ENCODE data around the gene CPNE2. TPM values are rescaled to one million over a fixed set of nuclear protein-coding genes. Genes with fewer than 3 reads are reported as not detected.
A peak's percentile ranks its signal among the peaks of the same experiment; 100 is the strongest.
"Not testable (repeated sequence)": the region's sequence is repeated elsewhere in the genome, so short reads cannot be mapped to it uniquely, and the experiment has no call there.

The CPNE2 gene
- polyA plus RNA-seq, 3 donors from 2014 or later = 2.4 to 10.8 (median 5.8) TPM

DNA sequence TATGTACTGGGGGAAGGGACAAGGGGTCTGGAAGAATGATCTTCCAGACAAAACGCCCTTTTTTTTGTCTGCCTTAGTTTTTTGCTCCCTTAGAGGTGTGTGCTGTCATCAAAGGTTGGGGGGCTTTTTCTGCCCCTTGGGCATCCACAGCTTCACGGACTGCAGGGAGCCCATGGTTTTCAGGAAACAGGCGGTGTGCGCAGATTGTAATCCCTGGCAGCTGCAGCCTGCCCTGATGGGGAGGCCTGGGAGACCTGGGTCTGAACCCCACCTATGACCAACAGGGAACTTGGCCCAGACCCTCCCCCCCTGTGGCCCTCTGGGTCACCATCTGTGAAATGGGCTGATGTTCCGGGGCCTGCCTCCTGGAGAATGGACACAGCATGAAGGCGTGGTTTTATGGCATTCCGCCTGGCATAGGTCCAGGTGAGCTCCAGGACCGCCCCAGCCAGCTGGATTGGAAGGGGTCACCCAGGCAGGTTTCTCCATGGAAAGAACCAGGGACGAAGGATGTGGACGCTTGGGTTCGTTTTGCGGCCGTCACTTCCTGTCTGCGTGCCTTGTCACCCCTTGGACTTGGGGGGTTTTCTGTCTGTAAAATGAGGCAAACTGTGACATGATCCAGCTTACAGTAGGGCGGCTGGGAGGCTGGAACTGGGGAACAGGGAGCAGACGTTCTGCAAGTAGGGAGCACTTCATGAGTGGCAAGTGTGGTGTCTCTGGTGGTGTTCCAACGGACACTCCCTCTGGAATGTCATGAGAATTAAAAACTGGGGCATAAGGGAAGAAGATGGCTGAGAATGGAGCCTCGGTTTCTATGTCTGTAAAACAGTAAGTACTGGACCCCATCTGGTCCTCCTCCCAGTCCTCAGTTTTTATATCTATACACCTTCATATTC is 1.5 kb downstream of the CPNE2 start:
- Mint-ChIP-seq H3K9me3 (no peaks in the 10 kb centered on the region), H3K27me3 (ENCODE audit: low read depth in 3 of 3) (peaks cover 10 to 31% (median 12%) of the 10 kb centered on the region in 3 donors), H3K27ac (no peak overlapping the region), H3K4me1 (peaks cover 9 to 15% of the 10 kb centered on the region in 2 donors), H3K36me3 (no peaks in the 10 kb centered on the region), H3K4me3 (peak overlapping the region; percentile 66 to 80 (median 72))
- no peak for DNase-seq

DNA sequence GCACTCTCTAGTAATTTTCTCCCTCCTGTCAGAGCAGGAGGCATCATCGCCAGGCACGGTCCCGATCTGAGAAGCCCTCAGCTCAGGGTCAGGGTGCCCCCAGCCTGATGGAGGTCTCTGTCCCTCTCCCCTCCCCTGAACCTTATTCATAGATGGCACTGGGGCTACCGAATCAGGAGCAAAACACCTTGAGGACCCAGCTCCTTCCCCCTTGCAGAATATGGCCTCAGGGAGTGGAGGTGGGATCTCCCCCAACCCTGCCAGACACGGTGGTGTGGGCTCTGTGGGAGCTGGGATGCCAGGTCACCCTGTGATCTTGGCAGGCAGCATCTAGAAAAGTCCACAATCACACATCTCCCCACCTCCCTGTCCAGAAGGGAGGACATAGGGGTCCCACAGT is 2.5 kb downstream of the CPNE2 start:
- no peaks in the 10 kb centered on the region for H3K36me3 Mint-ChIP-seq
- no peak overlapping the region for H3K27ac Mint-ChIP-seq
- H3K4me3 Mint-ChIP-seq = peak overlapping the region in 2 of 5 donors; percentile 18 to 61
- peaks cover 9 to 15% of the 10 kb centered on the region in 2 donors for H3K4me1 Mint-ChIP-seq
- no peaks in the 10 kb centered on the region for H3K9me3 Mint-ChIP-seq
- DNase-seq = no peak
- H3K27me3 Mint-ChIP-seq (ENCODE audit: low read depth in 3 of 3) = peaks cover 10 to 27% (median 12%) of the 10 kb centered on the region in 3 donors

DNA sequence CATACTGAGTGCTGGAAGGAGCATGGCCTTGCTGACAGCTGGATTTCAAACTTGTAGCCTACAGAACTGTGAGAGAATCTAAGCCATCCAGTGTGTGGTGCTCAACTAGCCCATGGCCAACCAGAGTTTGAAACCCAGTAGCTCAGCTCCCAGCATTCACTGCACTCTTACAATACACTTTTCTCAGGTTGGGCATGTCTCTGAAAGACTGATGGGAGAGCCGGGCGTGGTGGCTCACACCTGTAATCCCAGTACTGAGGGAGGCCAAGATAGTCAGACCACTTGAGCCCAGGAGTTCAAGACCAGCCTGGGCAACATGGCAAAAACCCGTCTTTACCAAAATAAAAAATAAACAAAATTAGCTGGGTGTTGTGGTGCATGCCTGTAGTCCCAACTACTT is 3.8 kb downstream of the CPNE2 start:
- H3K27me3 Mint-ChIP-seq (ENCODE audit: low read depth in 3 of 3) = peaks cover 8 to 20% (median 10%) of the 10 kb centered on the region in 3 donors
- no peaks in the 10 kb centered on the region for H3K9me3 Mint-ChIP-seq
- no peak overlapping the region for H3K27ac Mint-ChIP-seq
- H3K4me1 Mint-ChIP-seq = peaks cover 9 to 13% of the 10 kb centered on the region in 2 donors
- DNase-seq = no peak
- H3K36me3 Mint-ChIP-seq = no peaks in the 10 kb centered on the region
- no peak overlapping the region for H3K4me3 Mint-ChIP-seq

GRCh38 chr16:57096793-57097192 is 4.4 kb downstream of the CPNE2 start:
- peaks cover 5 to 6% of the 10 kb centered on the region in 2 donors for H3K4me1 Mint-ChIP-seq
- DNase-seq = no peak
- no peak overlapping the region for H3K4me3 Mint-ChIP-seq
- no peak overlapping the region for H3K27ac Mint-ChIP-seq
- no peaks in the 10 kb centered on the region for H3K9me3 Mint-ChIP-seq
- H3K36me3 Mint-ChIP-seq = no peaks in the 10 kb centered on the region
- peaks cover 5 to 15% (median 6%) of the 10 kb centered on the region in 3 donors for H3K27me3 Mint-ChIP-seq (ENCODE audit: low read depth in 3 of 3)

DNA sequence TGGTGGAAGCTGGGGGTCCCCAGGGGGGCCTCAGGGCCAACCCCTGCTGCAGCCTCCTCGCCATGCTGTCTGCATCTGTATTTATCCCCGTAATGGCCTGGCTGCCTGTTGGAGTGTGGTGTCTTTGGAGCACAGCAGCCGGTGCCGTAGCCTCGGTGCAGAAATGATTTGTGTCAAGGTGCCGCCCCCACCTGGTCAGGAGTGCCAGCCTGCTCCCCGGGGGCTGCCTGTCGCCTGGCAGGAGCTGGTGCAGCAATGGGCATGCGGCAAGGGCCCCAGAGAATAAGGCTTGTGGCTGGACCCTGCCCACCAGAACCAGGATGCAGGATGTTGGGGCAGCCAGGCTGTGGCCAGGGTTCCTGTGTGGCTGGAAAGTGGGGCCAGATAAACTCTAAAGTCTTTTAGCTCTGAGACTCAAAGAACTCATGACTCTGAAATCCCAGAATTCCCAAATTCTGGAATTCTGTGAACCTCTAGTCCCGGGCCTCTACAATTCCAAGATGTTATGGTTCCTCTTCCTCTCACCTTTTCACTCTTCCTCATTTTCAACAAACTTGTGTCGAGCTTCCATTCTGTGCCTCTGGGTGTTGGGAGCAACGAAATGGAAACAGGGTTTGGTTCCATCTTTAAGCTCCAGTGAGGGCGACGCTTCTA is 5.9 kb downstream of the CPNE2 start:
- peaks cover 5 to 12% (median 7%) of the 10 kb centered on the region in 3 donors for H3K27me3 Mint-ChIP-seq (ENCODE audit: low read depth in 3 of 3)
- H3K27ac Mint-ChIP-seq = no peak overlapping the region
- H3K9me3 Mint-ChIP-seq = no peaks in the 10 kb centered on the region
- H3K4me3 Mint-ChIP-seq = no peak overlapping the region
- H3K4me1 Mint-ChIP-seq = peaks cover 4% of the 10 kb centered on the region in 2 donors
- no peak for DNase-seq
- no peaks in the 10 kb centered on the region for H3K36me3 Mint-ChIP-seq

DNA sequence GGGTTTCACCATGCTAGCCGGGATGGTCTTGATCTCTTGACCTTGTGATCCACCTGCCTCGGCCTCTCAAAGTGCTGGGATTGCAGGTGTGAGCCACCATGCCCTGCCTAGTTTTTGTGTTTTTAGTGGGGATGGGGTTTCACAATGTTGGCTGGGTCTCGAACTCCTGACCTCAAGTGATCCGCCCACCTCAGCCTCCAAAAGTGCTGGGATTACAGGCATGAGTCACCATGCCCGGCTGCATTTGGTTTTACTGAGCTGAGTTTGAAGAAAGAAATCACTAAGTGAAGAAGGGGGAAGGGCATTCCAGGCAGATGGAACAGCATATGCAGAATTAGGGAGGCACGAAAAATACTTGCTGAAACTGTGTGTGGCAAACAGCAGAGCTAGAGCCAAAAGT is 7.6 kb downstream of the CPNE2 start:
- DNase-seq = not testable (repeated sequence)

DNA sequence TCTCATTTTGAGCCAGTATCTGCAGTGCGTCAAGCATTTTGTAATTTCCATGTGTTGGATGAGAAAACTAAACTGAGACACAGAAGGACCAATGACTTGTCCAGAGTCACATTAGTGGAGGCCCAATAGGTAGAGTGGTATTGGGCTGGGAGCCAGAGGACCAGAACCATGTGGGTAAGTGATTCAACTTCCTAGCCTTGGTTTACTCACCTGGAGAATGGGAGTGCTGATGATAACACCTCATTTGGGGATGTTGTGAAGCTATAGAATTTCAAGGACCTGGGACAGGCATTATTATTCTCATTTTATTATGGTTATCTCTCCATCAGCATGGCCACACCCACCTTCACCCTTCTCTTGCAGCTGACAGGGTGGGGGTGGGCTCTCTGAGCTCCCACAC is 8.1 kb downstream of the CPNE2 start:
- DNase-seq = no peak
- H3K4me3 Mint-ChIP-seq = no peak overlapping the region
- H3K27ac Mint-ChIP-seq = no peak overlapping the region
- H3K9me3 Mint-ChIP-seq = no peaks in the 10 kb centered on the region
- peaks cover 9 to 10% of the 10 kb centered on the region in 2 donors for H3K4me1 Mint-ChIP-seq
- peaks cover 2 to 5% (median 3%) of the 10 kb centered on the region in 3 donors for H3K27me3 Mint-ChIP-seq (ENCODE audit: low read depth in 3 of 3)
- H3K36me3 Mint-ChIP-seq = no peaks in the 10 kb centered on the region

More for the DNA sequence above, 7.6 kb downstream of the CPNE2 start:
- H3K27me3 Mint-ChIP-seq (ENCODE audit: low read depth in 3 of 3); H3K9me3 Mint-ChIP-seq; H3K27ac Mint-ChIP-seq; H3K4me1 Mint-ChIP-seq; H3K4me3 Mint-ChIP-seq; H3K36me3 Mint-ChIP-seq: not testable (repeated sequence)

DNA sequence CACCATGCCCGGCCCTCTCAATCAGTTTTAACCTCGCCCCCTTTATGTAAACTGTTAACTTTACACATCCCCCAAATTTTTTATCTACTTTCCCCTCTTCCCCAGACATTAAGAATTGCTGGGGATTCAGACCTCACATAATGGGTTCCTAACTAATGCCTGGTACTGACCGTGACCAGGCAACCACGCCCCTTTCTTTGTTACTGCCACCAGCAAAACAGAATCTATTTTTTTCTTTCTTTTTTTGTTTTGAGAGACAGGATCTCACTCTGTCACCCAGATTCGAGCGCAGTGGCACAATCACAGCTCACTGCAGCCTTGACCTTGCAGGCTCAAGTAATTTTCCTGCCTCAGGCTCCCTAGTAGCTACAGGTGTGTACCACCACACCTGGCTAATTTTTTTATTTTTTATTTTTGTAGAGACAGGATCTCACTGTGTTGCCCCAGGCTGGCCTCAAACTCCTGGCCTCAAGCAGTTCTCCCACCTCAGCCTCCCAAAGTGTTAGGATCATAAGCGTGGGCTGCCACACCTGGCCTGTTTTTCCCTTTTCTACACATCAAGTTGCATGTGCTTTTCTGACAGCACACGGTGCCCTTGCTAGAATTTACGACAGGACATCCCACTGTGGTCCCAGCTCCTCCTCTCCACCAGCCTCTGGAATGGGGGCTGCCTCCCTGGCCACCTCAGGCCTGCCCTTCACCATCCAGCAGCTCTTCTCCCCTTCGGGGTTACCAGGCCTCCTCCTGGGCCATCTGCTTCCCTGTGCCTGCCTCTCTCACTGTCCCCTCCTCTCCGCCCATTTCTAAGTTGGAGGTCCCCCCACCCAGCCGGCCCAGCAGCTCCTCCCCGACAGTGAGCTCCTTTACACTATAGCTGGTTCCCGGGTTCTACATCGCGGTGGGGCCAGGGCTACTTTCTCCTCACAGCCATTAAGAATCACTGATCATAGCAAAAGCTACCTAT is 10.8 kb downstream of the CPNE2 start:
- Mint-ChIP-seq H3K27ac (peak overlapping the region in 1 of 6 donors; percentile 35), H3K36me3 (no peaks in the 10 kb centered on the region), H3K4me3 (no peak overlapping the region), H3K27me3 (ENCODE audit: low read depth in 3 of 3) (peaks cover 0 to 3% (median 2%) of the 10 kb centered on the region in 3 donors), H3K9me3 (no peaks in the 10 kb centered on the region), H3K4me1 (peaks cover 10 to 12% of the 10 kb centered on the region in 2 donors)
- DNase-seq = no peak

GRCh38 chr16:57104706-57105105 is 12.3 kb downstream of the CPNE2 start:
- Mint-ChIP-seq H3K27me3 (ENCODE audit: low read depth in 3 of 3) (peaks cover 0 to 3% (median 2%) of the 10 kb centered on the region in 3 donors), H3K36me3 (no peaks in the 10 kb centered on the region), H3K9me3 (no peaks in the 10 kb centered on the region), H3K27ac (peak overlapping the region in 2 of 6 donors; percentile 34 to 69), H3K4me3 (peak overlapping the region in 1 of 5 donors; percentile 28), H3K4me1 (peaks cover 10 to 12% of the 10 kb centered on the region in 2 donors)
- no peak for DNase-seq

DNA sequence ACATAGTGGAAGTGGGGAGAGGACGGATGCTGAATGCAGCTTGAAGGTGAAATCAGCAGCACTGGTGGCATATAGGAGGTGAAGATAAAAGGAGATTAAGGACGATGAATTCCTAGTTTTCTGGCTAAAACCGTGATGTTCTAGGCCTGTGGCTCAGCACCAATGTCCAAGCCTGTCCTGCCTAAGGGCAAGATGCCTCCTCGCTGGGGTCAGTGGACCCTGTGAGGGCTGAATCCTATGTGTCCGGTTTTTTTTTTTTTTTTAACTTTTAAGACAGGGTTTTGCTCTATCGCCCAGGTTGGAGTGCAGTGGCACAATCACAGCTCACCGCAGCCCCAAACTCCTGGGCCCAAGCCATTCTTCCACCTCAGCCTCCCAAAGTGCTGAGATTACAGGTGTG is 12.8 kb downstream of the CPNE2 start:
- Mint-ChIP-seq H3K4me1 (peaks cover 10 to 12% of the 10 kb centered on the region in 2 donors), H3K4me3 (no peak overlapping the region)

DNA sequence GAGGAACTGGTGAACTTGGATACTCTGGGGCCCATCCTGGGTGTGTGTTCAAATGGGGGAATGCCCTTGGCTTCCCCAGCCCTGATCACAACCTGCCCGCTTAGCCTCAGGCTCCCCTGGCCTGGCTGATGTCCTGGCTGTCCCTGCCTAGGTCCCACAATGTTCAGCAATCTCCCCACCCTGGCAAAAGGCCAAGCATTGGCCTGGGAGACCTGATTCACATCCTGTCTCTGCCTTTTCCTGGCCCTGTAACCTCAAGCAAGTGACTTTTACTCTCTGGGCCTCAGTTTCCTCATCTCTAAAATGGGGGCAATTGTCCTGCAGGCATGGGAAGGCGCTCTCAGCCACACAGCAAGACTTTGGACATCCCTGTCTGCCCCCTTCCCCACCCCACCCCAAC is 14.4 kb downstream of the CPNE2 start:
- Mint-ChIP-seq H3K27me3 (ENCODE audit: low read depth in 3 of 3) (peaks cover 0 to 5% (median 2%) of the 10 kb centered on the region in 3 donors), H3K4me1 (peaks cover 10 to 12% of the 10 kb centered on the region in 2 donors), H3K36me3 (no peaks in the 10 kb centered on the region), H3K9me3 (no peaks in the 10 kb centered on the region), H3K4me3 (no peak overlapping the region), H3K27ac (no peak overlapping the region)
- DNase-seq = no peak

More for the DNA sequence above, 12.8 kb downstream of the CPNE2 start:
- peak overlapping the region in 1 of 6 donors; percentile 34 for H3K27ac Mint-ChIP-seq
- H3K36me3 Mint-ChIP-seq = no peaks in the 10 kb centered on the region
- peaks cover 0 to 5% (median 2%) of the 10 kb centered on the region in 3 donors for H3K27me3 Mint-ChIP-seq (ENCODE audit: low read depth in 3 of 3)
- no peak for DNase-seq
- H3K9me3 Mint-ChIP-seq = no peaks in the 10 kb centered on the region

DNA sequence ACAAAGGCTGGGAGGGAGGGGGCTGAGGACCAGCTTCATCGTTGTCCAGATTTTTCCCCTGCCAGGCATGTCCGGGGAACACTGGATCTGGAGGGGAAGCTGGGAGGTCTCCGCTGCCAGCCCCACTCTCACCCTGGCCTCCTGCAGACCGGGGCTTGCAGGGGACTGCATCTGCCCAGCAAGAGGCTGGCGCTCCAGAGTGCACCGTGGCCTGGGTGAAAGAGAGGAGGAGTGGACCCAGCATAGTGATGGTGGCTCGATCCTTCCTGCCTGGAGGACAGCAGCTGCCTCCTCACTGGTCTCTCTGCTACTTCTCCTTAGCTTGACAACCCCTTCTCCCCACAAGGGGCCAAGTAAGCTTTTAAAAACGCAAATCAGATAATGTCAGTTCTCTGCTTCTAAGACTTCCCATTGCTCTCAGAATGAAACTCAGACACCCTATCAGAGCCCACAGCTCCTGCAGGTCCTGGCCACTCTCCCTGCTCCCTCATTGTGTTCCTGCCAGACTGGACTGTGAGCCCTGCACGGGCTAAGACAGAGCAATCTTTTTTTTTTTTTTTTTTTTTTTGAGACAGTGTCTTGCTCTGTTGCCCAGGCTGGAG is 15.0 kb downstream of the CPNE2 start:
- peaks cover 10 to 12% of the 10 kb centered on the region in 2 donors for H3K4me1 Mint-ChIP-seq
- no peak overlapping the region for H3K4me3 Mint-ChIP-seq
- no peak for DNase-seq
- peak overlapping the region in 1 of 6 donors; percentile 31 for H3K27ac Mint-ChIP-seq
- H3K9me3 Mint-ChIP-seq = no peaks in the 10 kb centered on the region
- H3K36me3 Mint-ChIP-seq = no peaks in the 10 kb centered on the region
- H3K27me3 Mint-ChIP-seq (ENCODE audit: low read depth in 3 of 3) = peaks cover 0 to 5% (median 2%) of the 10 kb centered on the region in 3 donors

DNA sequence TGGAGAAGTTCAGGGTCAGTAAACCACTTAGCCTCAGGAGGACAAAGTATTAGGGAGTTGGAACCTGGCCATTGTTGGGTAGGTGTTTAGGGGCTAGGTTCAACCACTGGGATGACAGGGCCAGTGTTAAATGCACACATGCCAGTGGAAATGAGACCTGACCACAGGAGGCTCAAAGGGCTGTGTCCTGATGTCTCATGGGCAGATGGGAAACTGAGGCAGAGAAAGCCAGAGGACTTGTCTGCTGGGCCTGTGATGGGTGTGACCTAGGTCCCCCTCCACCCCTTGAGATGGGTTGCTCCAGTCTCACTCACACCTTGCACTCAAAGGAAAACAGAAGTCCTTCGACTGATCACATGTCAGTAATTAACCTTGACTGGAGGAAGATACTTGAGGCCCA is 16.0 kb downstream of the CPNE2 start:
- H3K36me3 Mint-ChIP-seq = no peaks in the 10 kb centered on the region
- peaks cover 10 to 12% of the 10 kb centered on the region in 2 donors for H3K4me1 Mint-ChIP-seq
- H3K9me3 Mint-ChIP-seq = no peaks in the 10 kb centered on the region
- H3K27me3 Mint-ChIP-seq (ENCODE audit: low read depth in 3 of 3) = peaks cover 0 to 5% (median 0%) of the 10 kb centered on the region in 3 donors
- no peak overlapping the region for H3K4me3 Mint-ChIP-seq
- no peak for DNase-seq
- H3K27ac Mint-ChIP-seq = no peak overlapping the region
